HUES6 (cell line): ENCODE measurements around the gene EDNRB.
"Not testable (repeated sequence)": the region's sequence is repeated elsewhere in the genome, so short reads cannot be mapped to it uniquely, and the experiment has no call there.

ENCODE experiments used
- H3K27ac ChIP-seq: 2 replicates; pipeline ENCODE4 v1.7.0; 2013; ENCODE audit warnings: low read depth, mild to moderate bottlenecking, low read length, inconsistent platforms
- H3K27me3 ChIP-seq: 2 replicates; pipeline ENCODE4 v1.6.1; 2013; ENCODE audit warnings: low read length; ENCODE audit not compliant: control insufficient read depth, insufficient read depth
- H3K36me3 ChIP-seq: 2 replicates; pipeline ENCODE4 v1.6.1; 2013; ENCODE audit warnings: low read length; ENCODE audit not compliant: control insufficient read depth, insufficient read depth
- H3K4me1 ChIP-seq: 2 replicates; pipeline ENCODE4 v1.6.1; 2013; ENCODE audit warnings: low read length; ENCODE audit not compliant: control insufficient read depth, insufficient read depth
- H3K4me3 ChIP-seq: 2 replicates; pipeline ENCODE4 v1.5.1; 2013; ENCODE audit warnings: low read depth, low read length
- H3K9ac ChIP-seq: one replicate; pipeline ENCODE4 v1.6.1; 2013; ENCODE audit warnings: mild to moderate bottlenecking, low read length
- H3K9me3 ChIP-seq: 2 replicates; pipeline ENCODE4 v1.6.1; 2013; ENCODE audit warnings: low read depth, low read length; ENCODE audit not compliant: control insufficient read depth, insufficient read depth

EDNRB gene

DNA sequence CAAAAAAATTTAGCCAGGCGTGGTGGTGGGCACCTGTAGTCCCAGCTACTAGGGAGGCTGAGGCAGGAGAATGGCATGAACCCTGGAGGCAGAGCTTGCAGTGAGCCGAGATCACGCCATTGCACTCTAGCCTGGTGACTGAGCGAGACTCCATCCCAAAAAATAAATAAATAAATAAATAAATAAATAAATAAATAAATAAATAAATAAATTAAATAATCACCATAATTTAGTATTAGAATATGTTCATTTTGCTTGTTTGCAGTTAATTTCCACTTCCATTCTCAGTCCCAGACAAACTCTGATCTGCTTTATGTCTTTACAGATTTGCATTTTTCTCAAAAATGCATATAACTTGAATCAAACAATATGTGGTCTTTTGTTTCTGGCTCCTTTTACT is 70.6 kb downstream of the EDNRB start:
- not testable (repeated sequence) for H3K4me3 ChIP-seq, H3K27ac ChIP-seq

DNA sequence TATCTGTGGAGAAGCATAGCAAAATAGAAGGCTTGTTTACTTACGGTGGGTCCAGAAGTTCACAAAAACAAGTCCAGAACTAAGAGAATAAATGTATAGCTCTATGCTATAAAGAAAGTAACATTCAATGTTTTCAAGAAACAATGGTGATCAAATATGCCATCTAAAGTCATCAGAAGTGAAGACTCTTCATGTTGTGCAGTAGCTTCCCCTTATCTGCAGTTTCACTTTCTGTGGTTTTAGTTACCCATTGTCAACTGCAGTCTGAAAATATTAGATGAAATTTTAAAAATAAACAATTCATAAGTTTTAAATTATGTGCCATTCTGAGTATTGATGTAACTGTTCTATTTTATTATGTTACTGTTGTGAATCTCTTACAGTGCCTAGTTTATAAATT is 72.5 kb downstream of the EDNRB start:
- Histone ChIP-seq H3K9me3 (peaks cover 19% of the 10 kb centered on the region), H3K27me3 (no peaks in the 10 kb centered on the region), H3K27ac (no peak overlapping the region), H3K36me3 (peaks cover 4% of the 10 kb centered on the region; the same call in 1 of the 2 replicates), H3K9ac (no peak overlapping the region), H3K4me1 (no peaks in the 10 kb centered on the region), H3K4me3 (no peak overlapping the region)

More for the DNA sequence above, 70.6 kb downstream of the EDNRB start:
- not testable (repeated sequence) for H3K27me3 ChIP-seq, H3K4me1 ChIP-seq, H3K36me3 ChIP-seq, H3K9ac ChIP-seq
- peaks cover 26% of the 10 kb centered on the region for H3K9me3 ChIP-seq
